HCT116 (cell line): ENCODE results near the gene GCAT. TPM values are rescaled to one million over a fixed set of nuclear protein-coding genes. Genes with fewer than 3 reads are reported as not detected.

Experiments
- ATAC-seq: fragments of 200-7000 bp; cut with Tn5 transposase; 2 replicates; pipeline ENCODE4 v1.9.1; 2020; ENCODE audit warnings: mild to moderate bottlenecking, moderate library complexity
- BruUV-seq: library from RNA; stranded (reverse); fragments of 400-500 nt; replicated peaks from 2 replicates; lab custom pipeline; 2021; lab: Mats Ljungman, UMichigan
- CTCF ChIA-PET: fragments of 300-600 bp; sonication (Branson Sonifier 250); formaldehyde crosslinking; loops from one replicate; lab custom pipeline; 2021; ENCODE audit warnings: antibody characterized with exemption; lab: Charles Lee
- POLR2A ChIA-PET: fragments of 300-600, 350-600 bp; sonication (Branson Sonifier 250); formaldehyde crosslinking; loops from one replicate; lab custom pipeline; 2021; ENCODE audit warnings: antibody characterized with exemption; lab: Charles Lee
- RAD21 ChIA-PET, 2 experiments: fragments of 300-600 bp; sonication (Branson Sonifier 250); formaldehyde crosslinking; loops; one replicate each; lab custom pipeline; 2023; ENCODE audit warnings: low total read pairs in 2 of 2; ENCODE audit not compliant: uncharacterized antibody in 2 of 2, unreplicated experiment in 2 of 2, low non-redundant PET in 1 of 2; lab: Charles Lee
- DNase-seq: peaks from one replicate; pipeline ENCODE4 v3.0.0-alpha.2; 2010; ENCODE audit warnings: low read depth, low spot score
- H2AFZ ChIP-seq: fragments of 200-600 bp; shearing (Covaris generic), sonication (generic); 2 replicates; pipeline ENCODE4 v1.6.1; 2017; ENCODE audit warnings: low read depth, mixed run types, mixed read lengths, antibody characterized with exemption, low read length; ENCODE audit not compliant: poor library complexity, severe bottlenecking
- H3K27ac ChIP-seq: 2 replicates; pipeline ENCODE4 v1.5.1; 2012; ENCODE audit warnings: low read depth, low read length
- H3K27me3 ChIP-seq: fragments of 200-600 bp; sonication (generic); 2 replicates; pipeline ENCODE4 v1.6.1; 2016; ENCODE audit warnings: mixed run types, low read length, mixed read lengths; ENCODE audit not compliant: insufficient read depth
- H3K36me3 ChIP-seq, 2 experiments: fragments of 200-500 bp in 1 of 2; fragments of 200-600 bp in 1 of 2; sonication (Bioruptor generic) in 1 of 2; sonication (generic) in 1 of 2; 2 replicates each; pipeline versions ENCODE4 v1.5.1 to v1.6.1; 2014 to 2016; ENCODE audit warnings: low read length in 2 of 2, inconsistent platforms in 1 of 2, mixed read lengths in 1 of 2, mixed run types in 1 of 2; ENCODE audit not compliant: insufficient read depth in 2 of 2, control insufficient read depth in 1 of 2
- H3K4me1 ChIP-seq, 2 experiments: fragments of 200-600 bp in 1 of 2; sonication (generic) in 1 of 2; 2 replicates each; pipeline versions ENCODE4 v1.5.1 to v1.6.1; 2012 to 2017; ENCODE audit warnings: low read length in 2 of 2, inconsistent platforms in 1 of 2, mild to moderate bottlenecking in 1 of 2, mixed read lengths in 1 of 2, mixed run types in 1 of 2, moderate library complexity in 1 of 2; ENCODE audit not compliant: insufficient read depth in 2 of 2, control insufficient read depth in 1 of 2
- H3K4me2 ChIP-seq: fragments of 200-600 bp; sonication (generic); 2 replicates; pipeline ENCODE4 v1.6.1; 2017; ENCODE audit warnings: mixed run types, low read length, mixed read lengths
- H3K4me3 ChIP-seq, 2 experiments: fragments of 200-600 bp in 1 of 2; sonication (generic) in 1 of 2; replicated peaks in 1 of 2; 2 replicates each; pipeline ENCODE4 v1.5.1; 2011 to 2016; ENCODE audit warnings: low read length in 2 of 2, control low read depth in 1 of 2, low read depth in 1 of 2, mild to moderate bottlenecking in 1 of 2, mixed read lengths in 1 of 2, mixed run types in 1 of 2
- H3K79me2 ChIP-seq: fragments of 200-600 bp; sonication (generic); 2 replicates; pipeline ENCODE4 v1.6.1; 2017; ENCODE audit warnings: mild to moderate bottlenecking, mixed run types, low read length, moderate library complexity, mixed read lengths; ENCODE audit not compliant: insufficient read depth
- H3K9ac ChIP-seq: fragments of 200-600 bp; sonication (generic); 2 replicates; pipeline ENCODE4 v1.6.1; 2016; ENCODE audit warnings: low read length, mixed read lengths
- H3K9me2 ChIP-seq: fragments of 200-600 bp; sonication (generic), shearing (Covaris generic); 2 replicates; pipeline ENCODE4 v1.6.1; 2017; ENCODE audit warnings: mixed run types, mild to moderate bottlenecking, moderate library complexity; ENCODE audit not compliant: insufficient read depth
- H3K9me3 ChIP-seq, 2 experiments: fragments of 200-500 bp in 1 of 2; fragments of 200-600 bp in 1 of 2; sonication (Bioruptor generic) in 1 of 2; sonication (generic) in 1 of 2; 2 replicates each; pipeline ENCODE4 v1.6.1; 2014 to 2017; ENCODE audit warnings: low read length in 2 of 2, mixed read lengths in 2 of 2, inconsistent platforms in 1 of 2, low read depth in 1 of 2, mild to moderate bottlenecking in 1 of 2, mixed run types in 1 of 2, moderate library complexity in 1 of 2; ENCODE audit not compliant: control insufficient read depth in 1 of 2, insufficient read depth in 1 of 2
- H4K20me1 ChIP-seq: fragments of 200-600 bp; sonication (generic), shearing (Covaris generic); 2 replicates; pipeline ENCODE4 v1.6.1; 2017; ENCODE audit warnings: mixed run types, mild to moderate bottlenecking, moderate library complexity; ENCODE audit not compliant: insufficient read depth
- ATF3 ChIP-seq: IDR thresholded peaks from 2 replicates; pipeline ENCODE4 v1.6.1; 2012
- CTCF ChIP-seq, 3 experiments: fragments of 200-600 bp in 1 of 3; sonication (generic) in 1 of 3; IDR thresholded peaks in 2 of 3; conservative IDR thresholded peaks in 1 of 3; 2 replicates each; pipeline ENCODE4 v1.5.1; 2012 to 2017; ENCODE audit warnings: low read depth in 2 of 3, low read length in 2 of 3, antibody characterized with exemption in 1 of 3, borderline replicate concordance in 1 of 3, control low read depth in 1 of 3, mild to moderate bottlenecking in 1 of 3, mixed read lengths in 1 of 3, mixed run types in 1 of 3, moderate library complexity in 1 of 3; ENCODE audit not compliant: insufficient read depth in 1 of 3
- EGR1 ChIP-seq: IDR thresholded peaks from 2 replicates; pipeline ENCODE4 v1.6.1; 2012; ENCODE audit warnings: low read depth
- ELF1 ChIP-seq: IDR thresholded peaks from 2 replicates; pipeline ENCODE4 v1.6.1; 2012; ENCODE audit warnings: low read depth, borderline replicate concordance
- EZH2phosphoT487 ChIP-seq: fragments of 200-600 bp; IDR thresholded peaks from 2 replicates; pipeline ENCODE4 v1.6.1; 2018; ENCODE audit warnings: antibody characterized with exemption, borderline replicate concordance
- POLR2A ChIP-seq: IDR thresholded peaks from 2 replicates; pipeline ENCODE4 v1.7.0; 2011; ENCODE audit warnings: borderline replicate concordance; ENCODE audit not compliant: insufficient read depth, insufficient read length; ENCODE audit errors: extremely low read depth
- POLR2AphosphoS5 ChIP-seq: IDR thresholded peaks from 2 replicates; pipeline ENCODE4 v1.6.1; 2011; ENCODE audit warnings: mild to moderate bottlenecking, low read depth, low read length, moderate library complexity
- TCF7L2 ChIP-seq: IDR thresholded peaks from 2 replicates; pipeline ENCODE4 v1.7.0; 2011; ENCODE audit warnings: borderline replicate concordance, inconsistent platforms; ENCODE audit not compliant: insufficient read depth, insufficient read length; ENCODE audit errors: extremely low read depth
- YY1 ChIP-seq: IDR thresholded peaks from 2 replicates; pipeline ENCODE4 v1.6.1; 2011; ENCODE audit warnings: low read length, low read depth, moderate library complexity, mild to moderate bottlenecking; ENCODE audit not compliant: insufficient replicate concordance; ENCODE audit errors: extremely low read depth
- intact Hi-C: fragments of 100-400 bp; cut with micrococcal nuclease; formaldehyde crosslinking; loops from 2 replicates; pipeline ENCODE4 v1.10.0; 2022
- total RNA-seq: library from RNA; stranded (reverse); gene quantifications from one replicate; pipeline ENCODE4 v1.2.1, GENCODE V29; 2021; ENCODE audit not compliant: unreplicated experiment
- TF ChIP-seq, protein P1 (sequence below): IDR thresholded peaks from 2 replicates; pipeline ENCODE4 v1.6.1; 2012

Gene GCAT
- total RNA-seq, 1 experiment from 2014 or later, result 88.7 TPM

DNA sequence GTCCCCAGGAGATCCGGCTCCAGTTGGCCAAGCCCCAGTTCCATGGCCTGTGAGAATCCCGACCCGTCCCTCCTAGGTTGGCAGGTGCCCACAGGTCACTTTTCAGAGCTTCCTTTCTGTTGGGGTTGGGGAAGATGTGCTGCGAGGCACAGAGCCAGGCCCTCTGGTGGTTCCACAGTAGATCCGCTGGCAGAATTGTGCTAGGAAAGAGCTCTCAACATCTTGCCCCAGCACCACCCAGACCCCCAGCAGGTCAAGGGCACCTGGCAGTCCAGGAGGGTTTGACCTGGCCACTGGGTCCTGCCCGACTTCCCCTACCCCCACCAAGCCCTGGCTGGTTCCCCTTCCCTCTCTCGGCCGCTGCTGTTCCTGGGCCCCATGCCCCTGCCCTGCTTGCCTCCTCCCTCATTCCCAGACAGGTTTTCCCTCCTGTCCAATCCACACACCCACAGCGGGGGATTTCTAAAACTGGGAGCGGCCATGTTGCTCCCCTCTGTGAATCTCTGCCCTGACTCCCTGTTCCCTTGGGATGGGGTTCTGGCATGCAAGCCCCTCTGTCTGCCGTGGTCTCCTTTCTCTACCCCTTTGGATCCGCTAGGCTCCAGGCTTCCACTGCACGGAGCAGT is 26.2 kb upstream of the GCAT start (continued):
- TF ChIP-seq EGR1, result no peak
- TF ChIP-seq EZH2phosphoT487, result no peak
- peak; percentile 44; the same call in 1 of the 2 replicates for TF ChIP-seq POLR2AphosphoS5

GRCh38 chr22:37782340-37783168 is 25.2 kb upstream of the GCAT start:
- intact Hi-C loops, result loop anchor here (5.0 kb wide), 1 partner anchor 40 kb away; no protein-coding TSS in a partner anchor
- RAD21 ChIA-PET, result interaction anchor here (0.6 to 2.4 kb wide), 8 partner anchors 10 to 115 kb away, joined by 3 to 14 read pairs (median 4); partner anchors contain the start of gene GCAT (in 1 of the 2)
- Histone ChIP-seq H3K27me3 (no peaks in the 10 kb centered on the region), H3K79me2 (no peaks in the 10 kb centered on the region), H3K9me2 (no peaks in the 10 kb centered on the region), H3K4me3 (peak overlapping the region; percentile 8 to 20; a peak in 3 of 4 replicates), H3K4me2 (peak overlapping the region; percentile 72), H3K9me3 (no peaks in the 10 kb centered on the region), H3K36me3 (no peaks in the 10 kb centered on the region), H3K9ac (peak overlapping the region; percentile 57), H2AFZ (no peak overlapping the region), H3K27ac (peak overlapping the region; percentile 85), H3K4me1 (peaks cover 58 to 78% of the 10 kb centered on the region in 2 experiments), H4K20me1 (no peaks in the 10 kb centered on the region)
- peak; percentile 97 for DNase-seq
- no TSS peak for BruUV-seq
- peak; percentile 46 for TF ChIP-seq YY1
- TF ChIP-seq CTCF (IDR thresholded peaks at IDR 0.05 in 2 of 3, conservative IDR thresholded peaks at IDR 0.05 in 1 of 3; ENCODE audit: borderline replicate concordance in 1 of 3, insufficient read depth in 1 of 3, low read depth in 2 of 3, low read length in 2 of 3), result peak in 2 of 3 experiments; percentile 67 to 71; a peak in 4 of 6 replicates
- TF ChIP-seq ATF3, result no peak
- peak; percentile 78 for TF ChIP-seq POLR2AphosphoS5
- TF ChIP-seq, protein P1, sequence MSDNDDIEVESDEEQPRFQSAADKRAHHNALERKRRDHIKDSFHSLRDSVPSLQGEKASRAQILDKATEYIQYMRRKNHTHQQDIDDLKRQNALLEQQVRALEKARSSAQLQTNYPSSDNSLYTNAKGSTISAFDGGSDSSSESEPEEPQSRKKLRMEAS, result no peak
- TF ChIP-seq EGR1, result no peak
- TF ChIP-seq POLR2A, result peak; percentile 26
- no peak for TF ChIP-seq ELF1
- peak; percentile 100 for TF ChIP-seq TCF7L2
- peak; percentile 73 for ATAC-seq
- CTCF ChIA-PET, result interaction anchor here (0.9 to 3.0 kb wide), 15 partner anchors 10 to 176 kb away, joined by 3 to 23 read pairs (median 6); partner anchors contain the start of genes GCAT, GGA1 and LGALS1
- POLR2A ChIA-PET, result interaction anchor here (0.7 to 5.5 kb wide), 20 partner anchors 9 to 174 kb away, joined by 3 to 63 read pairs (median 4); partner anchors contain the start of genes ANKRD54, GCAT, GGA1 and LGALS1
